ENCODE data around the gene ERICH6B. TPM values are rescaled to one million over a fixed set of nuclear protein-coding genes. Genes with fewer than 3 reads are reported as not detected.

Gene ERICH6B
- total RNA-seq, 1 experiment from 2014 or later, result not detected

- no TSS peak for BruUV-seq (replicated peaks)
- H4K20me1 ChIP-seq (ENCODE audit: insufficient read depth), result no peaks in the 10 kb centered on the region
- DNase-seq, result no peak
- H3K36me3 ChIP-seq (ENCODE audit: low read depth), result no peaks in the 10 kb centered on the region
- H3K4me1 ChIP-seq (replicated peaks; ENCODE audit: insufficient read depth), result peaks cover 6% of the 10 kb centered on the region; the same call in 1 of the 2 replicates
- H3K4me2 ChIP-seq, result no peak overlapping the region
- TF ChIP-seq, protein P1, sequence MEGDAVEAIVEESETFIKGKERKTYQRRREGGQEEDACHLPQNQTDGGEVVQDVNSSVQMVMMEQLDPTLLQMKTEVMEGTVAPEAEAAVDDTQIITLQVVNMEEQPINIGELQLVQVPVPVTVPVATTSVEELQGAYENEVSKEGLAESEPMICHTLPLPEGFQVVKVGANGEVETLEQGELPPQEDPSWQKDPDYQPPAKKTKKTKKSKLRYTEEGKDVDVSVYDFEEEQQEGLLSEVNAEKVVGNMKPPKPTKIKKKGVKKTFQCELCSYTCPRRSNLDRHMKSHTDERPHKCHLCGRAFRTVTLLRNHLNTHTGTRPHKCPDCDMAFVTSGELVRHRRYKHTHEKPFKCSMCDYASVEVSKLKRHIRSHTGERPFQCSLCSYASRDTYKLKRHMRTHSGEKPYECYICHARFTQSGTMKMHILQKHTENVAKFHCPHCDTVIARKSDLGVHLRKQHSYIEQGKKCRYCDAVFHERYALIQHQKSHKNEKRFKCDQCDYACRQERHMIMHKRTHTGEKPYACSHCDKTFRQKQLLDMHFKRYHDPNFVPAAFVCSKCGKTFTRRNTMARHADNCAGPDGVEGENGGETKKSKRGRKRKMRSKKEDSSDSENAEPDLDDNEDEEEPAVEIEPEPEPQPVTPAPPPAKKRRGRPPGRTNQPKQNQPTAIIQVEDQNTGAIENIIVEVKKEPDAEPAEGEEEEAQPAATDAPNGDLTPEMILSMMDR (conservative IDR thresholded peaks at IDR 0.05), result no peak
- TF ChIP-seq EZH2 (IDR thresholded peaks at IDR 0.05; ENCODE audit: low read depth), result no peak
- peaks cover 90% of the 10 kb centered on the region for H3K27me3 ChIP-seq (ENCODE audit: insufficient read depth, low read depth)
- H3K9me3 ChIP-seq (ENCODE audit: insufficient read depth, low read depth), result 0 out of 2 replicates have a peak, but pooled peaks cover 3% of the 10 kb centered on the region
- POLR2A ChIA-PET (ENCODE audit: unreplicated experiment), result no interaction called here
- H3K79me2 ChIP-seq (ENCODE audit: low read depth), result no peaks in the 10 kb centered on the region
- H3K27ac ChIP-seq, result no peak overlapping the region
- H2AFZ ChIP-seq, result no peak overlapping the region
- CTCF ChIA-PET, result no interaction called here
- H3K9me2 ChIP-seq (ENCODE audit: insufficient read depth), result no peaks in the 10 kb centered on the region
- H3K4me3 ChIP-seq, result no peak overlapping the region
- no peaks in the 10 kb centered on the region for H3F3A ChIP-seq (ENCODE audit: insufficient read depth, low read depth)
- intact Hi-C loops (cut with micrococcal nuclease; ENCODE audit: unreplicated experiment), result no loop called here
Observed at GRCh38 chr13:45575146-45575829, 40.3 kb downstream of the ERICH6B start.

DNA sequence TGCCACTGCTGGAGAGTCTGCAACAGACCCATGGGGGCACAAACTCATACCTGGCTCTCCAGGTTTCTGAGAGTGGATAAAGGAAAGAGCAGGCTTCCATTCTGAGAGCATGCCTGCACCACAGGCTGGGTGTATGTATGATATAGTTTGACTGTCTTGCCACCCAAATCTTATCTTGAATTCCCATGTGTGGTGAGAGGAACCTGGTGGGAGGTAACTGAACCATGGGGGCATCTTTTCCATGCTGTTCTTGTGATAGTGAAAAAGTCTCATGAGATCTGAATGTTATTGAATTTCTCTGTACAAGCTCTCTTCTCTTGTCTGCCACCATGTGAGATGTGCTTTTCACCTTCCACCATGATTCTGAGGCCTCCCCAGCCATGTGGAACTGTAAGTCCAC lies 50.2 kb downstream of the ERICH6B start:
- ChIA-PET POLR2A (ENCODE audit: unreplicated experiment) (no interaction called here), CTCF (no interaction called here)
- Histone ChIP-seq H3K9me2 (ENCODE audit: insufficient read depth) (no peaks in the 10 kb centered on the region), H3K79me2 (ENCODE audit: low read depth) (no peaks in the 10 kb centered on the region), H3K36me3 (ENCODE audit: low read depth) (no peaks in the 10 kb centered on the region), H3K4me2 (no peak overlapping the region), H3K27ac (no peak overlapping the region), H3K9me3 (ENCODE audit: insufficient read depth, low read depth) (no peaks in the 10 kb centered on the region), H3F3A (ENCODE audit: insufficient read depth, low read depth) (no peaks in the 10 kb centered on the region), H2AFZ (no peak overlapping the region), H4K20me1 (ENCODE audit: insufficient read depth) (no peaks in the 10 kb centered on the region), H3K4me3 (no peak overlapping the region), H3K4me1 (replicated peaks; ENCODE audit: insufficient read depth) (no peaks in the 10 kb centered on the region), H3K27me3 (ENCODE audit: insufficient read depth, low read depth) (peaks cover 44% of the 10 kb centered on the region)
- intact Hi-C loops (cut with micrococcal nuclease; ENCODE audit: unreplicated experiment), result no loop called here
- DNase-seq, result no peak
- TF ChIP-seq EZH2 (IDR thresholded peaks at IDR 0.05; ENCODE audit: low read depth), result no peak
- TF ChIP-seq, protein P1 (conservative IDR thresholded peaks at IDR 0.05), result no peak
- no TSS peak for BruUV-seq (replicated peaks)

- DNase-seq, result no peak
- H3F3A ChIP-seq (ENCODE audit: insufficient read depth, low read depth), result no peaks in the 10 kb centered on the region
- no peak overlapping the region for H3K4me2 ChIP-seq
- no peaks in the 10 kb centered on the region for H3K4me1 ChIP-seq (replicated peaks; ENCODE audit: insufficient read depth)
- H3K27me3 ChIP-seq (ENCODE audit: insufficient read depth, low read depth), result peaks cover 44% of the 10 kb centered on the region
- no peaks in the 10 kb centered on the region for H3K9me2 ChIP-seq (ENCODE audit: insufficient read depth)
- ChIA-PET POLR2A (ENCODE audit: unreplicated experiment) (interaction anchor here (0.5 kb wide), 1 partner anchor 76 kb away, joined by 5 read pairs; no protein-coding TSS in a partner anchor), CTCF (no interaction called here)
- no peaks in the 10 kb centered on the region for H3K36me3 ChIP-seq (ENCODE audit: low read depth)
- no peaks in the 10 kb centered on the region for H4K20me1 ChIP-seq (ENCODE audit: insufficient read depth)
- no TSS peak for BruUV-seq (replicated peaks)
- no peak for TF ChIP-seq EZH2 (IDR thresholded peaks at IDR 0.05; ENCODE audit: low read depth)
- TF ChIP-seq, protein P1 (conservative IDR thresholded peaks at IDR 0.05), result no peak
- no peak overlapping the region for H2AFZ ChIP-seq
- no peaks in the 10 kb centered on the region for H3K79me2 ChIP-seq (ENCODE audit: low read depth)
- no peaks in the 10 kb centered on the region for H3K9me3 ChIP-seq (ENCODE audit: insufficient read depth, low read depth)
- H3K4me3 ChIP-seq, result no peak overlapping the region
- intact Hi-C loops (cut with micrococcal nuclease; ENCODE audit: unreplicated experiment), result no loop called here
- H3K27ac ChIP-seq, result no peak overlapping the region
Observed at GRCh38 chr13:45564133-45564776, 51.3 kb downstream of the ERICH6B start.

All from PC-9 (cell line).